Neural progenitor cell (in vitro differentiated cells): ENCODE data around the gene MOB2. TPM values are rescaled to one million over a fixed set of nuclear protein-coding genes. Genes with fewer than 3 reads are reported as not detected.

Experiments
- DNase-seq: peaks from one replicate; pipeline ENCODE4 v3.0.0-alpha.2; 2016; ENCODE audit warnings: low spot score
- H2AFZ ChIP-seq: fragments of 200-600 bp; sonication (generic); replicated peaks from 2 replicates; pipeline ENCODE4 v1.6.1; 2016; ENCODE audit warnings: antibody characterized with exemption
- H3F3A ChIP-seq: fragments of 200-600 bp; sonication (generic); 2 replicates; pipeline ENCODE4 v1.6.1; 2016; ENCODE audit warnings: antibody characterized with exemption, low read depth
- H3K27ac ChIP-seq: fragments of 200-600 bp; sonication (generic); 2 replicates; pipeline ENCODE4 v1.5.1; 2016; ENCODE audit warnings: mild to moderate bottlenecking
- H3K27me3 ChIP-seq: fragments of 200-600 bp; sonication (generic); 2 replicates; pipeline ENCODE4 v1.6.1; 2016; ENCODE audit warnings: mild to moderate bottlenecking, moderate library complexity
- H3K36me3 ChIP-seq: fragments of 200-600 bp; sonication (generic); 2 replicates; pipeline ENCODE4 v1.5.1; 2016
- H3K4me1 ChIP-seq: fragments of 200-600 bp; sonication (generic); 2 replicates; pipeline ENCODE4 v1.6.1; 2016; ENCODE audit warnings: mixed run types
- H3K4me2 ChIP-seq: fragments of 200-600 bp; sonication (generic); 2 replicates; pipeline ENCODE4 v1.6.1; 2016
- H3K4me3 ChIP-seq: fragments of 200-600 bp; sonication (generic); 2 replicates; pipeline ENCODE4 v1.5.1; 2016
- H3K79me2 ChIP-seq: fragments of 200-600 bp; sonication (generic); 2 replicates; pipeline ENCODE4 v1.6.1; 2016; ENCODE audit warnings: low read depth
- H3K9ac ChIP-seq: fragments of 200-600 bp; sonication (generic); 2 replicates; pipeline ENCODE4 v1.6.1; 2016
- H3K9me3 ChIP-seq: fragments of 200-600 bp; sonication (generic); 2 replicates; pipeline ENCODE4 v1.5.1; 2016; ENCODE audit warnings: low read depth
- H4K20me1 ChIP-seq: fragments of 200-600 bp; sonication (generic); 2 replicates; pipeline ENCODE4 v1.6.1; 2016; ENCODE audit warnings: low read depth
- H3K27ac Mint-ChIP-seq: 3 replicates; pipeline ENCODE4 v1.8.0; 2021; ENCODE audit warnings: mixed read lengths
- H3K27me3 Mint-ChIP-seq: 2 replicates; pipeline ENCODE4 v1.8.0; 2022; ENCODE audit warnings: low read depth, mild to moderate bottlenecking, inconsistent platforms, moderate library complexity, mixed read lengths; ENCODE audit not compliant: insufficient read depth
- H3K36me3 Mint-ChIP-seq: 3 replicates; pipeline ENCODE4 v1.8.0; 2021; ENCODE audit warnings: mixed read lengths
- H3K4me1 Mint-ChIP-seq: 3 replicates; pipeline ENCODE4 v1.8.0; 2021; ENCODE audit warnings: mixed read lengths
- H3K4me3 Mint-ChIP-seq: 3 replicates; pipeline ENCODE4 v1.8.0; 2021; ENCODE audit warnings: mild to moderate bottlenecking, moderate library complexity, mixed read lengths
- H3K9me3 Mint-ChIP-seq: 3 replicates; pipeline ENCODE4 v1.8.0; 2020; ENCODE audit warnings: mixed read lengths
- EZH2 ChIP-seq: fragments of 200-600 bp; sonication (generic); IDR thresholded peaks from 2 replicates; pipeline ENCODE4 v1.6.1; 2017; ENCODE audit warnings: antibody characterized with exemption, mild to moderate bottlenecking, moderate library complexity
- EZH2phosphoT487 ChIP-seq: fragments of 200-600 bp; sonication (generic); IDR thresholded peaks from 2 replicates; pipeline ENCODE4 v1.6.1; 2017; ENCODE audit warnings: antibody characterized with exemption
- total RNA-seq: library from RNA; depleted of rRNA; stranded (reverse); fragments of >200 nt; gene quantifications from 2 replicates; pipeline ENCODE4 v1.2.3, GENCODE V29; 2015; ENCODE audit warnings: low replicate concordance
- TF ChIP-seq, protein P1 (sequence below): fragments of 200-600 bp; sonication (generic); IDR thresholded peaks from 2 replicates; pipeline ENCODE4 v1.5.1; 2017; ENCODE audit warnings: antibody characterized with exemption, mild to moderate bottlenecking

MOB2 gene
- total RNA-seq, 1 donor from 2014 or later, result 8.0 TPM

DNA sequence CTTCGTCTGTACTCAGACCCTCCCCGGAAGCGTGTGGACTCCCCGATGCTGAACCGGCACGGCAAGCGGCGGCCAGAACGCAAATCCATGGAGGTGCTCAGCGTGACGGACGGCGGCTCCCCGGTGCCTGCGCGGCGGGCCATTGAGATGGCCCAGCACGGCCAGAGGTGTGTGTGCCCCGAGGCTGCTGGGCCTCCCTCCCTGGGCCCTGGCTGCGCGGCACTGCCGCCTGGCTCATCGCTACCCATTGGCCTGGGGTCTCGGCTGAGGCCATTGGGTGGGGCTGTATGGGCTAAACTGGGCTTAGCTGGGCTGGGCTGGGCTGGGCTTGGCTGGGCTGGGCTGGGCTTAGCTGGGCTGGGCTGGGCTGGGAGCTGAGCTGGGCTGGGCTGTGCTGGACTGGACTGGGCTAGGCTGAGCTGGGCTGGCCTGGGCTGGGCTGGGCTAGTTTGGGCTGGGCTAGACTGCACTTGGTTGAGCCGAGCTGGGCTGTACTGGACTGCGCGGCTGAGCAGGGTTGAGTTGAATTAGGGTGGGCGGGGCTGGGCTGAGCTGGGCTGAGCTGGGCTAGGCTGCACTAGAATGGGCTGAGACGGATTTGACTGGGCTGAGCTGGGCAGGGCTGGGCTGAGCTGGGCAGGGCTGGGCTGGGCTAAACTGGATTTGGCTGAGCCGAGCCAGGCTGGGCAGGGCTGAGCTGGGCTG is 40.7 kb downstream of the MOB2 start:
- Histone ChIP-seq H4K20me1 (peaks cover 7% of the 10 kb centered on the region), H3K36me3 (no peaks in the 10 kb centered on the region), H3K9ac (no peak overlapping the region), H3K27me3 (no peaks in the 10 kb centered on the region), H3K27ac (no peak overlapping the region), H3K4me1 (peaks cover 4% of the 10 kb centered on the region), H3F3A (no peaks in the 10 kb centered on the region), H3K4me3 (no peak overlapping the region), H2AFZ (no peak overlapping the region), H3K79me2 (no peaks in the 10 kb centered on the region), H3K9me3 (no peaks in the 10 kb centered on the region), H3K4me2 (no peak overlapping the region)
- Mint-ChIP-seq H3K27ac (no peak overlapping the region), H3K4me3 (no peak overlapping the region), H3K36me3 (no peaks in the 10 kb centered on the region), H3K27me3 (no peaks in the 10 kb centered on the region), H3K4me1 (no peaks in the 10 kb centered on the region), H3K9me3 (no peaks in the 10 kb centered on the region)
- DNase-seq, result peak; percentile 35
- TF ChIP-seq, protein P1, sequence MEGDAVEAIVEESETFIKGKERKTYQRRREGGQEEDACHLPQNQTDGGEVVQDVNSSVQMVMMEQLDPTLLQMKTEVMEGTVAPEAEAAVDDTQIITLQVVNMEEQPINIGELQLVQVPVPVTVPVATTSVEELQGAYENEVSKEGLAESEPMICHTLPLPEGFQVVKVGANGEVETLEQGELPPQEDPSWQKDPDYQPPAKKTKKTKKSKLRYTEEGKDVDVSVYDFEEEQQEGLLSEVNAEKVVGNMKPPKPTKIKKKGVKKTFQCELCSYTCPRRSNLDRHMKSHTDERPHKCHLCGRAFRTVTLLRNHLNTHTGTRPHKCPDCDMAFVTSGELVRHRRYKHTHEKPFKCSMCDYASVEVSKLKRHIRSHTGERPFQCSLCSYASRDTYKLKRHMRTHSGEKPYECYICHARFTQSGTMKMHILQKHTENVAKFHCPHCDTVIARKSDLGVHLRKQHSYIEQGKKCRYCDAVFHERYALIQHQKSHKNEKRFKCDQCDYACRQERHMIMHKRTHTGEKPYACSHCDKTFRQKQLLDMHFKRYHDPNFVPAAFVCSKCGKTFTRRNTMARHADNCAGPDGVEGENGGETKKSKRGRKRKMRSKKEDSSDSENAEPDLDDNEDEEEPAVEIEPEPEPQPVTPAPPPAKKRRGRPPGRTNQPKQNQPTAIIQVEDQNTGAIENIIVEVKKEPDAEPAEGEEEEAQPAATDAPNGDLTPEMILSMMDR, result no peak
- TF ChIP-seq EZH2, result no peak
- no peak for TF ChIP-seq EZH2phosphoT487

GRCh38 chr11:1444823-1445422 is 41.7 kb downstream of the MOB2 start:
- Histone ChIP-seq H3K79me2 (no peaks in the 10 kb centered on the region), H3F3A (no peaks in the 10 kb centered on the region), H3K4me2 (no peak overlapping the region), H3K27me3 (no peaks in the 10 kb centered on the region), H4K20me1 (peaks cover 6% of the 10 kb centered on the region), H3K27ac (no peak overlapping the region), H3K4me3 (no peak overlapping the region), H3K4me1 (peaks cover 4% of the 10 kb centered on the region), H3K9me3 (no peaks in the 10 kb centered on the region), H3K36me3 (no peaks in the 10 kb centered on the region), H3K9ac (no peak overlapping the region), H2AFZ (no peak overlapping the region)
- Mint-ChIP-seq H3K27ac (no peak overlapping the region), H3K4me1 (no peaks in the 10 kb centered on the region), H3K27me3 (no peaks in the 10 kb centered on the region), H3K9me3 (no peaks in the 10 kb centered on the region), H3K36me3 (no peaks in the 10 kb centered on the region), H3K4me3 (peak overlapping the region; percentile 23)
- TF ChIP-seq, protein P1, result no peak
- no peak for DNase-seq

DNA sequence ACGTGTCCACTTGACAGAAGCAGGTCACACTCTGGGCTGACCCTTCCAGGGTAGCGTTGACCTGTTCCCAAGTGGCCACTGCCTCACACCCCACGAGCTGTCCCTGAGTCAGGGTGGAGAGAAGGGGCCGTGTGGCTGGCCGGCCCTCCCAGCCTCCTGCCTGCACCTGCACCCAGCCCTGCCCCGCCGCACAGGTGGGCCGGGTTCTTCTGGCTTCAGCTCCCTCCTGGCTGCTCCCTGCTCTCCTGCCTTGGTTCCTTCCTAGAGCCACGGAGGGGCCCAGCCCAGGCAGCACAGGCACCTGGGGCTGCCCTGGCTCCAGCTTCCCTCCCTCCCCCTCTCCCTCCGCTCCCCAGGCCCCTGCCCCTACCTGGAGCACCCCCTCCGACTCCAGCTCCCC is 42.3 kb downstream of the MOB2 start:
- Histone ChIP-seq H3K27ac (no peak overlapping the region), H3F3A (no peaks in the 10 kb centered on the region), H3K9me3 (no peaks in the 10 kb centered on the region), H3K4me2 (no peak overlapping the region), H3K4me3 (no peak overlapping the region), H2AFZ (no peak overlapping the region), H3K36me3 (no peaks in the 10 kb centered on the region), H3K79me2 (no peaks in the 10 kb centered on the region), H3K9ac (no peak overlapping the region), H3K27me3 (no peaks in the 10 kb centered on the region), H4K20me1 (peaks cover under 1% of the 10 kb centered on the region), H3K4me1 (no peaks in the 10 kb centered on the region)
- H3K27ac Mint-ChIP-seq, result no peak overlapping the region
- H3K27me3 Mint-ChIP-seq, result no peaks in the 10 kb centered on the region
- H3K9me3 Mint-ChIP-seq, result no peaks in the 10 kb centered on the region
- no peaks in the 10 kb centered on the region for H3K36me3 Mint-ChIP-seq
- no peak overlapping the region for H3K4me3 Mint-ChIP-seq
- DNase-seq, result no peak
- no peaks in the 10 kb centered on the region for H3K4me1 Mint-ChIP-seq
- TF ChIP-seq EZH2 (no peak), EZH2phosphoT487 (no peak)
- TF ChIP-seq, protein P1, result no peak
